HepG2 (cell line): ENCODE data around the gene P4HB. TPM values are rescaled to one million over a fixed set of nuclear protein-coding genes. Genes with fewer than 3 reads are reported as not detected.

ENCODE experiments used
- AGO2 ChIP-seq: fragments of 200-400 bp; formaldehyde crosslinking; optimal IDR thresholded peaks from 2 replicates; pipeline ENCODE3; 2017; ENCODE audit warnings: mild to moderate bottlenecking, low read depth, low read length, moderate library complexity
- CREBL2 ChIP-seq: sonication (generic); formaldehyde crosslinking; IDR thresholded peaks from 2 replicates; pipeline ENCODE4 v1.8.1; 2023; ENCODE audit warnings: missing genetic modification reagents, mild to moderate bottlenecking, borderline replicate concordance
- RAD21 ChIP-seq: fragments of 450-650 bp; formaldehyde crosslinking; IDR thresholded peaks from 2 replicates; pipeline ENCODE4 v1.5.0; 2020; ENCODE audit warnings: mild to moderate bottlenecking
- ZNF296 ChIP-seq: sonication (generic); formaldehyde crosslinking; conservative IDR thresholded peaks from 2 replicates; pipeline ENCODE4 v1.5.0; 2020; ENCODE audit warnings: mild to moderate bottlenecking, missing genetic modification reagents
- ZNF513 ChIP-seq: sonication (generic); formaldehyde crosslinking; conservative IDR thresholded peaks from 2 replicates; pipeline ENCODE4 v1.5.0; 2020; ENCODE audit warnings: missing genetic modification reagents
- ZNF687 ChIP-seq: sonication (generic); formaldehyde crosslinking; IDR thresholded peaks from 2 replicates; pipeline ENCODE4 v1.5.1; 2020; ENCODE audit warnings: mild to moderate bottlenecking, missing genetic modification reagents, moderate library complexity
- ZNF691 ChIP-seq: sonication (generic); formaldehyde crosslinking; IDR thresholded peaks from 2 replicates; pipeline ENCODE4 v1.4.0; 2020; ENCODE audit warnings: missing genetic modification reagents, low read depth, mild to moderate bottlenecking, borderline replicate concordance
- polyA plus RNA-seq, 8 experiments: library from polyadenylated mRNA; depleted of rRNA in 3 of 8; stranded (reverse) in 7 of 8; unstranded in 1 of 8; fragments of >200 nt; fragmentation: Illumina TruSeq in 4 of 8; extraction: Trizol in 4 of 8; gene quantifications; 2 replicates each; pipeline versions ENCODE4 v1.2.1 to v1.2.3, GENCODE V29; 2011 to 2016; ENCODE audit warnings: low read depth in 4 of 8, missing spikeins in 1 of 8, mixed read lengths in 1 of 8; ENCODE audit not compliant: insufficient read depth in 1 of 8
- total RNA-seq, 5 experiments: library from RNA; depleted of rRNA; stranded (reverse); fragments of >200 nt; fragmentation: Illumina TruSeq; extraction: Trizol; gene quantifications; 2 replicates each; pipeline ENCODE4 v1.2.3, GENCODE V29; 2016; ENCODE audit warnings: low read depth in 1 of 5
- TF ChIP-seq, protein P1 (sequence below): sonication (generic); formaldehyde crosslinking; IDR thresholded peaks from 2 replicates; pipeline ENCODE4 v1.4.0; 2020; ENCODE audit warnings: missing genetic modification reagents
- TF ChIP-seq, protein P2 (sequence below): fragments of 450-650 bp; IDR thresholded peaks from 2 replicates; pipeline ENCODE4 v1.6.1; 2016

P4HB gene
- total and polyA plus RNA-seq, 2 of the 13 experiments (the other 11 are each of a cell fraction or from before 2014, with no cell fraction given), result 185 to 782 TPM

GRCh38 chr17:81825841-81826466 lies 34.4 kb downstream of the P4HB start (continued):
- TF ChIP-seq ZNF687 (CRISPR knock-in tag) (peak; percentile 20), ZNF296 (CRISPR knock-in tag) (0 out of 2 replicates have a peak, but pooled peaks have one; percentile 44), CREBL2 (CRISPR knock-in tag) (no peak), RAD21 (CRISPR knock-in tag) (peak; percentile 58), AGO2 (peak; percentile 31), ZNF691 (0 out of 2 replicates have a peak, but pooled peaks have one; percentile 8), ZNF513 (no peak)
- TF ChIP-seq, protein P1, sequence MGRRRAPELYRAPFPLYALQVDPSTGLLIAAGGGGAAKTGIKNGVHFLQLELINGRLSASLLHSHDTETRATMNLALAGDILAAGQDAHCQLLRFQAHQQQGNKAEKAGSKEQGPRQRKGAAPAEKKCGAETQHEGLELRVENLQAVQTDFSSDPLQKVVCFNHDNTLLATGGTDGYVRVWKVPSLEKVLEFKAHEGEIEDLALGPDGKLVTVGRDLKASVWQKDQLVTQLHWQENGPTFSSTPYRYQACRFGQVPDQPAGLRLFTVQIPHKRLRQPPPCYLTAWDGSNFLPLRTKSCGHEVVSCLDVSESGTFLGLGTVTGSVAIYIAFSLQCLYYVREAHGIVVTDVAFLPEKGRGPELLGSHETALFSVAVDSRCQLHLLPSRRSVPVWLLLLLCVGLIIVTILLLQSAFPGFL (CRISPR knock-in tag), result no peak
- TF ChIP-seq, protein P2, sequence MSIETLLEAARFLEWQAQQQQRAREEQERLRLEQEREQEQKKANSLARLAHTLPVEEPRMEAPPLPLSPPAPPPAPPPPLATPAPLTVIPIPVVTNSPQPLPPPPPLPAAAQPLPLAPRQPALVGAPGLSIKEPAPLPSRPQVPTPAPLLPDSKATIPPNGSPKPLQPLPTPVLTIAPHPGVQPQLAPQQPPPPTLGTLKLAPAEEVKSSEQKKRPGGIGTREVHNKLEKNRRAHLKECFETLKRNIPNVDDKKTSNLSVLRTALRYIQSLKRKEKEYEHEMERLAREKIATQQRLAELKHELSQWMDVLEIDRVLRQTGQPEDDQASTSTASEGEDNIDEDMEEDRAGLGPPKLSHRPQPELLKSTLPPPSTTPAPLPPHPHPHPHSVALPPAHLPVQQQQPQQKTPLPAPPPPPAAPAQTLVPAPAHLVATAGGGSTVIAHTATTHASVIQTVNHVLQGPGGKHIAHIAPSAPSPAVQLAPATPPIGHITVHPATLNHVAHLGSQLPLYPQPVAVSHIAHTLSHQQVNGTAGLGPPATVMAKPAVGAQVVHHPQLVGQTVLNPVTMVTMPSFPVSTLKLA, result 0 out of 2 replicates have a peak, but pooled peaks have one; percentile 7
